H9 (cell line): ENCODE results near the gene ENTPD1. TPM values are rescaled to one million over a fixed set of nuclear protein-coding genes. Genes with fewer than 3 reads are reported as not detected.

Source experiments
- DNase-seq: peaks from one replicate; pipeline ENCODE4 v3.0.0-alpha.2; 2017
- H2AFZ ChIP-seq: one replicate; pipeline ENCODE4 v1.6.1; 2013; ENCODE audit warnings: mild to moderate bottlenecking, low read length, control low read depth, moderate library complexity
- H2AK5ac ChIP-seq: 2 replicates; pipeline ENCODE4 v1.6.1; 2013; ENCODE audit warnings: low read length, control low read depth, mixed read lengths; ENCODE audit not compliant: insufficient read length
- H2BK120ac ChIP-seq: one replicate; pipeline ENCODE4 v1.6.1; 2013; ENCODE audit warnings: low read depth, mild to moderate bottlenecking, low read length, control low read depth, inconsistent platforms; ENCODE audit not compliant: poor library complexity, severe bottlenecking
- H2BK12ac ChIP-seq: 2 replicates; pipeline ENCODE4 v1.6.1; 2013; ENCODE audit warnings: low read length, control low read depth, mixed read lengths, low read depth; ENCODE audit not compliant: insufficient read length
- H2BK15ac ChIP-seq: 2 replicates; pipeline ENCODE4 v1.6.1; 2013; ENCODE audit warnings: low read depth, low read length, control low read depth
- H2BK20ac ChIP-seq: one replicate; pipeline ENCODE4 v1.6.1; 2013; ENCODE audit warnings: low read depth, mild to moderate bottlenecking, low read length, control low read depth, inconsistent platforms; ENCODE audit not compliant: poor library complexity, severe bottlenecking
- H2BK5ac ChIP-seq: 2 replicates; pipeline ENCODE4 v1.6.1; 2013; ENCODE audit warnings: low read length, control low read depth, mixed read lengths; ENCODE audit not compliant: insufficient read length
- H3K14ac ChIP-seq: 2 replicates; pipeline ENCODE4 v1.6.1; 2013; ENCODE audit warnings: low read length, control low read depth; ENCODE audit not compliant: insufficient read depth
- H3K18ac ChIP-seq: 2 replicates; pipeline ENCODE4 v1.6.1; 2013; ENCODE audit warnings: low read depth, mild to moderate bottlenecking, mixed read lengths, low read length, control low read depth; ENCODE audit not compliant: insufficient read length
- H3K23ac ChIP-seq: 2 replicates; pipeline ENCODE4 v1.6.1; 2013; ENCODE audit warnings: low read length, control low read depth, mixed read lengths, low read depth; ENCODE audit not compliant: insufficient read length
- H3K23me2 ChIP-seq: 2 replicates; pipeline ENCODE4 v1.6.1; 2013; ENCODE audit warnings: low read depth, mild to moderate bottlenecking, mixed read lengths, low read length, control low read depth; ENCODE audit not compliant: insufficient read length, poor library complexity, severe bottlenecking
- H3K27ac ChIP-seq: 2 replicates; pipeline ENCODE4 v1.5.1; 2013; ENCODE audit warnings: low read length, control low read depth, mixed read lengths, low read depth; ENCODE audit not compliant: insufficient read length
- H3K27me3 ChIP-seq: 2 replicates; pipeline ENCODE4 v1.6.1; 2013; ENCODE audit warnings: low read length, control low read depth, inconsistent platforms; ENCODE audit not compliant: insufficient read depth
- H3K4ac ChIP-seq: 2 replicates; pipeline ENCODE4 v1.6.1; 2013; ENCODE audit warnings: low read depth, mild to moderate bottlenecking, control low read depth, inconsistent platforms, low read length, moderate library complexity
- H3K4me1 ChIP-seq: 2 replicates; pipeline ENCODE4 v1.6.1; 2013; ENCODE audit warnings: low read length, control low read depth, inconsistent platforms; ENCODE audit not compliant: insufficient read depth
- H3K4me2 ChIP-seq: 2 replicates; pipeline ENCODE4 v1.6.1; 2013; ENCODE audit warnings: low read length, control low read depth, mixed read lengths; ENCODE audit not compliant: insufficient read length, insufficient read depth
- H3K56ac ChIP-seq: 2 replicates; pipeline ENCODE4 v1.6.1; 2013; ENCODE audit warnings: low read depth, mild to moderate bottlenecking, mixed read lengths, low read length, control low read depth; ENCODE audit not compliant: insufficient read length
- H3K79me1 ChIP-seq: 2 replicates; pipeline ENCODE4 v1.6.1; 2013; ENCODE audit warnings: low read depth, mild to moderate bottlenecking, moderate library complexity, low read length, control low read depth, inconsistent platforms; ENCODE audit not compliant: insufficient read depth, poor library complexity, severe bottlenecking
- H3K79me2 ChIP-seq: 2 replicates; pipeline ENCODE4 v1.6.1; 2013; ENCODE audit warnings: low read length, control low read depth, inconsistent platforms; ENCODE audit not compliant: insufficient read depth
- H3K9ac ChIP-seq: 2 replicates; pipeline ENCODE4 v1.6.1; 2013; ENCODE audit warnings: low read length, control low read depth, mixed read lengths; ENCODE audit not compliant: insufficient read length; ENCODE audit errors: extremely low read depth
- H3K9me3 ChIP-seq: one replicate; pipeline ENCODE4 v1.6.1; 2013; ENCODE audit warnings: low read depth, low read length, inconsistent platforms; ENCODE audit not compliant: control insufficient read depth
- H3T11ph ChIP-seq: one replicate; pipeline ENCODE4 v1.6.1; 2013; ENCODE audit warnings: mild to moderate bottlenecking, low read length, control low read depth, inconsistent platforms
- H4K20me1 ChIP-seq: one replicate; pipeline ENCODE4 v1.6.1; 2013; ENCODE audit not compliant: control insufficient read depth, insufficient read length, insufficient read depth
- H4K5ac ChIP-seq: 2 replicates; pipeline ENCODE4 v1.6.1; 2013; ENCODE audit warnings: low read depth, mild to moderate bottlenecking, mixed read lengths, low read length, control low read depth; ENCODE audit not compliant: insufficient read length
- H4K8ac ChIP-seq: replicated peaks from 2 replicates; pipeline ENCODE4 v1.6.1; 2013; ENCODE audit warnings: low read length, control low read depth, mixed read lengths, low read depth; ENCODE audit not compliant: insufficient read length
- H4K91ac ChIP-seq: 2 replicates; pipeline ENCODE4 v1.6.1; 2013; ENCODE audit warnings: low read depth, mild to moderate bottlenecking, moderate library complexity, mixed read lengths, low read length, control low read depth; ENCODE audit not compliant: insufficient read length
- H3K27ac Mint-ChIP-seq, 3 experiments: 2 replicates in 2 of 3; 3 replicates in 1 of 3; pipeline ENCODE4 v1.8.0; 2020 to 2021; ENCODE audit warnings: mixed read lengths in 3 of 3, mild to moderate bottlenecking in 1 of 3, moderate library complexity in 1 of 3
- H3K27me3 Mint-ChIP-seq: 2 replicates; pipeline ENCODE4 v1.8.0; 2021; ENCODE audit warnings: low read depth, mild to moderate bottlenecking, moderate library complexity, mixed read lengths
- H3K36me3 Mint-ChIP-seq, 3 experiments: 2 replicates in 2 of 3; 3 replicates in 1 of 3; pipeline ENCODE4 v1.8.0; 2020 to 2021; ENCODE audit warnings: low read depth in 3 of 3, mixed read lengths in 3 of 3; ENCODE audit not compliant: insufficient read depth in 1 of 3
- H3K4me1 Mint-ChIP-seq, 2 experiments: 2 replicates each; pipeline ENCODE4 v1.8.0; 2020; ENCODE audit warnings: mixed read lengths in 2 of 2
- H3K4me3 Mint-ChIP-seq, 2 experiments: 2 replicates in 1 of 2; 3 replicates in 1 of 2; pipeline ENCODE4 v1.8.0; 2020 to 2021; ENCODE audit warnings: mild to moderate bottlenecking in 2 of 2, mixed read lengths in 2 of 2, moderate library complexity in 1 of 2
- H3K9me3 Mint-ChIP-seq, 2 experiments: 2 replicates in 1 of 2; 3 replicates in 1 of 2; pipeline ENCODE4 v1.8.0; 2020; ENCODE audit warnings: mild to moderate bottlenecking in 2 of 2, mixed read lengths in 2 of 2, moderate library complexity in 1 of 2
- CTCF ChIP-seq: fragments of 200-600 bp; sonication (generic); conservative IDR thresholded peaks from 3 replicates; pipeline ENCODE4 v1.8.0; 2021; ENCODE audit warnings: antibody characterized with exemption, mild to moderate bottlenecking
- WGBS: extraction: QIAGEN DNeasy Blood & Tissue Kit; methylation state at CpG from one replicate; pipeline ENCODE4 v1.1.7; 2013; ENCODE audit warnings: missing lambda C conversion rate, low lambda C conversion rate, mixed read lengths; ENCODE audit not compliant: insufficient read length; ENCODE audit errors: extremely low coverage; 5-methylcytosine and 5-hydroxymethylcytosine counted together
- total RNA-seq: library from RNA; stranded (reverse); gene quantifications from 2 replicates; pipeline ENCODE4 v1.2.1, GENCODE V29; 2021

ENTPD1 gene
- total RNA-seq, 1 experiment from 2014 or later, result 1.9 TPM

DNA sequence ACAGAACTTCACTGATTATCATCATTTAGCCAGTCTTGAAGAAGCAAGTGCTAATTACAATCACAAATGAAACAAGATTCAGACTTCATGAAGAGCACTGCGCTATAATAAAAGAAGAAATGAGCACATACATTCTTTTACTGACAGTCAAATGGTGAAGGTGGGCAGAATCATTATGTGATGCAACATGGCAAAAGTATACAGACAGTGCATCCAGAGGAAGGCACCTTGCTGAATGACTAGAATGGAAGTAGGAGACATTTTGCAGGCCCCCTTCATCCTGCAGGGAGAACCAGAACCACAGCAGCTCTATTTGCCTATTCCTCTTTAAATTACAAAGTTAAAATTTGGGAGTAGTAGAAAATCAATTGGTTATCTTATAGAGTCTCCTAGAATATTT lies 120.8 kb downstream of the ENTPD1 start:
- Histone ChIP-seq H3K27me3 (no peaks in the 10 kb centered on the region), H4K5ac (no peak overlapping the region), H3T11ph (no peak overlapping the region), H3K79me2 (no peaks in the 10 kb centered on the region), H3K27ac (no peak overlapping the region), H4K91ac (no peak overlapping the region), H3K18ac (no peak overlapping the region), H3K23ac (no peak overlapping the region), H3K9me3 (no peaks in the 10 kb centered on the region), H3K23me2 (no peaks in the 10 kb centered on the region), H2BK15ac (no peak overlapping the region), H4K20me1 (no peaks in the 10 kb centered on the region), H3K79me1 (no peaks in the 10 kb centered on the region), H4K8ac (no peak overlapping the region), H2BK120ac (no peak overlapping the region), H3K4ac (no peak overlapping the region), H2AK5ac (no peak overlapping the region), H2BK12ac (no peak overlapping the region), H3K4me2 (no peak overlapping the region), H2BK5ac (no peak overlapping the region), H2BK20ac (no peak overlapping the region), H3K14ac (no peak overlapping the region), H3K9ac (no peak overlapping the region), H3K4me1 (no peaks in the 10 kb centered on the region), H2AFZ (no peak overlapping the region), H3K56ac (no peak overlapping the region)
- WGBS, result no CpG with 5 or more reads among the region's 1 CpG
- Mint-ChIP-seq H3K27ac (no peak overlapping the region), H3K4me3 (no peak overlapping the region), H3K27me3 (no peaks in the 10 kb centered on the region), H3K9me3 (peaks cover 22 to 24% of the 10 kb centered on the region in 2 experiments), H3K36me3 (peaks cover 51 to 53% (median 51%) of the 10 kb centered on the region in 3 experiments), H3K4me1 (peaks cover 11% of the 10 kb centered on the region in 2 experiments)
- TF ChIP-seq CTCF, result no peak
- no peak for DNase-seq
